ENCODE results near the gene MAPKAP1.

DNA sequence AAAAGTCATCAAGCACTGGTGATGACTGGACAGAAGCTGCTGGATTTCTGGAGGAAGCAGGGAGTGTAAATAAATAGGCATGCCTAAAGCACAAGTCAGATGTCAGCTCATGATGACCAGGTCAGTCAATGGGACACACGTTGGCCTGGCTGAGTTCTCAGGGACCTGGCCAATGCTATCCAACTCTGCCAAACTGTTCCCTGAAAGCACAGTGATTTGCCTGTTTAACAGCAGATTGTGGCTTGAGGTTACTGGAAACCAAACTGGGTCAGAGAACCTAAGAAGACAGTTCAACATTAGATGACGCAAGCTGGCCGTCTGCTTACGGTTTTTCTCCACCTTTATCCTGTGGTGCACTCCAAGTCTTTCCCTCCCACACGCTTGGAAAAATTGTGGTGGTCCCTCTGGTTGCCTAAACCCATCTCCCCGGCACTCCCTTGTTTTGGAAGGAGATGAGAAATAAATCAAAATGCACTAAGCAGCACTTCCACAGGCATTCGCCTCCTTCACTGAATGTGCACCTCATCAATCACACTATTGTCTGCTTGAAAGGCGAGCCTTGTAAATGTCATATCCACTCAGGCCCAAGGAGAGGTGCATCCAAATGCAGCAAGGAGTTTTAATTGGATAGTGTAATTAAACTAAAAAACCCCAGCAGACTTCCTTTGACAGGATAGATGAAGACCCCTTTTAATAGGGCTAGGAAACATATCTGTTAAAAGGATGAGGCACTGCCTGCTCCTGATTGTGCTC lies 245.9 kb downstream of the MAPKAP1 start:
- TF ChIP-seq GATA3 (IDR thresholded peaks at IDR 0.05; ENCODE audit: low read depth, low read length) = no peak
- no peak for TF ChIP-seq GATA2 (IDR thresholded peaks at IDR 0.05; ENCODE audit: low read depth, low read length)

Data from SH-SY5Y (cell line).